GM21576 (cell line): ENCODE measurements around the gene IGLON5.

Experiments used
- ATAC-seq: cut with Tn5 transposase; IDR thresholded peaks from one replicate; pipeline ENCODE4 v1.9.1; 2021; ENCODE audit warnings: mild to moderate bottlenecking, moderate library complexity; ENCODE audit not compliant: unreplicated experiment

Gene IGLON5

DNA sequence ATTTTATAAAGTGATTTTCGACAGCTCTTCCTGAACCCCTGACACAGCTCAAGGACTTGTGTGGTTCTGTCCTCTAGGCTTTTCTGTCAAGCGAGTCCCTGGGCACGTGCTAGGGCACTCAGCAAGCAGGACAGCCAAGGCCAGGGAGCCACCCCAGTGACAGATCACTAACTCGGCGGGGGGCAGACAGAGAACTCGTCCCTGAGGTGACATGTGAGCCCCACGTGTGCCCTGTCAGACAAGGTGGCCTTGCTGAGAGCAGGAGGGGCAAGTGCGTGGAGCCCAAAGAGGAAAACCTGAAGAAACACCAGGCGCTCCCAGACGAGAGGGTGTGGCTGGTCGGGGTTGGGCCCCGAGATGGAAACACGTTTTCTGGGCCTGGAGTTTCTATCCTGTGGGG is 49.8 kb downstream of the IGLON5 start:
- no peak for ATAC-seq

DNA sequence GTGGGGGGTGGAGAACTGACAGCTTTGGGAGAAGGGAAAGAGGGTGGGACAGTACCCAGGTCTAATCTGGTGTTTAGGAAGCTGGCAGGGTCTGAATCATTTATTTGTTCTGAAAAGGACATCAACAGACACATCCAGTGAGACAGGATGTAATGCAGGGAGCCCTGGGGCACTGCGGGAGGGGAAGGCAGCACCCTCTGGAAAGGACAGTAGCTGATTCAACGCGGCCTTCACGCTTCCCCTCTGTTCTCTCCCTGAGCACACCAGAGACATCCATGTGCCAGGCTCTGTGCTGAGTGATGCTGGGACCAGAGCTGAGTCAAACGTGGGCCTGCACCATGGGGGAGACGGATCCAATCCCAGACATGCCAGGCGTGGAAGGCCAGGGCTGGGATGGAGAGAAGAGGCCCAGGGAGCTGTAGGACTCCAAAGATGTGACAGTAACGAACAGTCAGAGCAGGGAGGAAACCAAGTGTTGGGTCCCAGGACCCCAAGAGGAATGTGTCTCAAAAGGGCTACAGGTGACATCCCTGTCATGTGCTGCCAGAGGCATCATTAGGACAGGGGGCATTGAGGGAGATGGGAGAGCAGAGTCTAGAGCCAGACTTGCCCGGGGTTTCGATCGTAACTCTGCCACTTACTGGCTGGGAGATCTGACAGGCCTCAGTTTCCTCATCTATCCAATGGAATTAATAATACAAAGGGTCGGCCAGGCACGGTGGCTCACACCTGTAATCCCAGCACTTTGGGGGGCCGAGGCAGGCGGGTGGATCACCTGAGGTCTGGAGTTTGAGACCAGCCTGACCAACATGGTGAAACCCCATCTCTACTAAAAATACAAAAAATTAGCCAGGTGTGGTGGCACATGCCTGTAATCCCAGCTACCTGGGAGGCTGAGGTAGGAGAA is 53.0 kb downstream of the IGLON5 start:
- no peak for ATAC-seq

DNA sequence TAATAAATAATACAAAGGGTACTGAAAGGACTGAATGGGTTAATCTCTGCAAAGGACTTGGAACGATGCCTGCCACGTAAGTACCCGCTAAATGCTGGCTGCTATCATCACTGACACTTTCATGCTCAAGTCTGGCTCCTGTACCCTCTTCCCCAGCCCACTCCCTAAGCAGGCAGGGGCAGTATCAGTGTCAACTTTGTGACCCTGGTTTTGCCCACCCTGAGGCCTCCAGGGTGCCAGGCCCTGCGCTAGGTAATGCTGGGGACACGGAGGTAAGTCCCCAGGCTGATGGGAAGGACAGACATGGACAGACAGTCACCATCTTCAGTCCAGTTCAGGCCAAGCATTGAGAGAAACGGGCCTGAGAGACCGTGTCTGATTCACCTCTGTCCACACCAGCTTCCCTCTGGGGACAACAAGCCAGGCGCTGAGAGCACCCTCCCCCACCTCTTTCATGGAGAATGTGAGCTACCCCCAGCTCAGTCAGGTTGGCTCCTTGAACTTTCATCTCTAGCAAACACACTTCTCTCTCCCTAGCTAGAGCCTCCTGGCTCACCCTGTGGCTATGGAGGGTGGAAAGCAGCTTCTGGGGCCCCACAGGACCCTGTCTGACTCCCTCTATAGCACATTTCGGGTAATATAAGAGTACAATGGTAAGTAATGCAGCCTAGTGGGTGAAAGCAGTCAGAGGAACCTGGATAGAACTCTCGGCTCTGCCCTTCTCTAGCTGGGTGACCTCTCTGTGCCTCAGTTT is 53.9 kb downstream of the IGLON5 start:
- no peak for ATAC-seq

DNA sequence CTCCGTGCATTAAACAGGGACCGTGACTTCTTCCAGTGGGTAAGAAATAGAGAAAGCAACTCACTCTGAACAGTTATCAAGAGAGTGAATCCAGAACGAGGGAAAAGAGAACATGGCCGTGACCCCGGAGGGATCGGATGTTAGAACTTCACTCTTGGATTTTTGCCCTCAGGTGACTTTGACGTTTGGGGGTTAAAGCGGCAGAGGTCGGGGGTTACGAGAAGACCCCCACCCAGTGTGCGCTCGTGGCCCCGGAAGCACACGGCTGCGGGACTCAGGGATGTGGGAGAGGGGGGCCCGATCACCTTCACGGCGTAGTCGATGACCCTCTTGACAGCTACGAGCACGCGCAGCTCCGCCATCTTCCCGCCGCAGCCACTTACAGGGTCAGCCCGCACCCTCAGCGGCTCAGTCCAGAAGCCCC is 54.5 kb downstream of the IGLON5 start, which contains the start of gene ETFB:
ETFB (minus strand) TSS at position 424 of the 424 bp plus-strand sequence; CDS start at position 362, 62 bp downstream.
- no peak for ATAC-seq

DNA sequence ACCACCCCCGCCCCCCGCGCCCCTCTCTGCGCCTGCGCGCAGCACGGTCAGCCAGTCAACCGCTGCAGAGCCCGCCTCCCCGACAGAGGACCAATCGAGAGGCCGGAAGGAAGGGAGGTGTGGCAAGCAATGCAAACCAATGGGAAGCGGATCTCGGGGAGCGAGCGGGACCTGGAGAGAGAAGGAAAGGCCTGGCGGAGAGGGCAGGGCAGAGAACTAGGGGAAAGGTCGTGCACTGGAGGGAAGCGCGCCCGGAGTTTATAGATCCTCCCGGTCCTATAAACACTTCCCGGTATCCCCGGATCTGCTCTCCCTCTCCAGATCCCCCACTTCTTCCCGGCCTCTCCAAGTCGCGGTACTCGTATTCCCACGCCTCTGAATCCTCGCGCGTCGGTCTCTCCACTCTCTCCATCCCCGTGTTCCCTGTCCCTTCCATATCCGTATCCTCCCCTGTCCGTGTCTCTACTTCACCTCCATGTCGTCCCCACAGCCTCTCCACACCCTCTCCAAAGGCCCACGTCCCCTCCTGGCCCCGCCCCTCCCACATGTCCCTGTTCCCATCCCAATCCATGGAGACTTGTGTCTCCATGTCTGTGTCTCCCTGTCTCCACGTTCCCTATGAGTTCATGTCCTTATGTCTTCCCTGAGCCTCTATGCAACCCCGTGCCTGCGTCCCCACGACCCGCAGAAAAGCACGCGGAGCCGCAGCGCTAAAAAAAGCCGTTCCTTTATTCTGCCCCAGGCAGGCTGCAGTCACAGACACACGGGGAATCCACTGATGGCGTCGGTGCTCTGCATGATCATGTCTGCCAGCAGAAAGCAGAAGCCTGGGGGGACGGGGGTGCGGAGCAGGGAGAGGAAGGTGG is 55.2 kb downstream of the IGLON5 start:
- ATAC-seq, result no peak

DNA sequence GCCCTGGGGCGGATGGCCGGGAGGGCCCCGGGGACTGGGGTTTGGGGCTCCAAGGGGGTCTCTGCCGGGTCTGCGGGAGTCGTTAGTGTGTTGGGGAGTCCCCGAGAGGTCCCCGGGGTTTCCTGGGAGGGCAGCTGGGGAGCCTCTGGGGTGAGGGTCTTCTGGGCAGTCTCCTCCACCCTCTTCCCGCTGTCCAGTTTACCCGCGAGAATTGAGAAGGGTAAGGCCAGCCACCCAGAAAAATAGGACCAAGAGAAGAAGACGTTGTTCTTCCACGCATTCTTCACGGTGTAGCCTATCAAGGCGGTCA is 55.8 kb downstream of the IGLON5 start:
- ATAC-seq, result peak; percentile 16

DNA sequence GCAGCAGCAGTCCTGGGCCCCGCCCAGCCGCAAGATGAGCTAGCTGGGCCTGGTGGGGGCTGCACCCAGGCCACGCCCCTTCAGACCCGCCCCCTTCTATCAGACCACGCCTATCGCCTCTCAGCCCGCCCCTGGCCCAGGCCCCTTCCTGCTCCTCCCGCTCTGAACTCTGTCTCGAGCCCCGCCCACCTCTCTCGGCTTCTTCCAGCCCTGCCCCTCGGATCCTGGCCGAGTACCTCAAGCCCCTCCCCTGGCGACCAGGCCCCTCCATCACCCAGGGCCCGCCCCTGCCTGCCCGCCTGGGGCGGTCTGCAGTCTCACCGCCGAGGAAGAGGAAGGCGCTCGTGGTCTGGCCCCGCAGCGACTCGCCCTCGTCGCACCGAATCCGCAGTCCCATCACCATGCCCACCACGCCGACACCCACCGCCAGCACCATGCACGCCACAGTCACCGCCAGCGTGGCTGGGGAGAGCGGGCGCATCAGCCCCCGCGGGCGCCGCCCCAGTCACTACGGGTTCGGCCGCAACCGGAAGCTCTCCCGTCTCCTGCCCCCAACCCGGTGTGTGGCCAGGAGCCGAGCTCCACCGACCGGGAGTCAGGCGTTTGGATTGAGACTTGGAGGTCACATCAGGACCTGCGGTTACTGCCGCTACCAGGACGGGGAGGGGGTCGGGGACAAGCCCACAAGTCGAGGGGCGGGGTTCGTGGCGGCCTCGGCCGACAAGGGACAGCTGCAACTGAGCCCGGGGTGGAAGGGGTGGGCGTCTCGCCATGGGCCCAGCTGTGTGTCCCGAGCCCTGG is 56.3 kb downstream of the IGLON5 start:
- ATAC-seq, result peak; percentile 75

DNA sequence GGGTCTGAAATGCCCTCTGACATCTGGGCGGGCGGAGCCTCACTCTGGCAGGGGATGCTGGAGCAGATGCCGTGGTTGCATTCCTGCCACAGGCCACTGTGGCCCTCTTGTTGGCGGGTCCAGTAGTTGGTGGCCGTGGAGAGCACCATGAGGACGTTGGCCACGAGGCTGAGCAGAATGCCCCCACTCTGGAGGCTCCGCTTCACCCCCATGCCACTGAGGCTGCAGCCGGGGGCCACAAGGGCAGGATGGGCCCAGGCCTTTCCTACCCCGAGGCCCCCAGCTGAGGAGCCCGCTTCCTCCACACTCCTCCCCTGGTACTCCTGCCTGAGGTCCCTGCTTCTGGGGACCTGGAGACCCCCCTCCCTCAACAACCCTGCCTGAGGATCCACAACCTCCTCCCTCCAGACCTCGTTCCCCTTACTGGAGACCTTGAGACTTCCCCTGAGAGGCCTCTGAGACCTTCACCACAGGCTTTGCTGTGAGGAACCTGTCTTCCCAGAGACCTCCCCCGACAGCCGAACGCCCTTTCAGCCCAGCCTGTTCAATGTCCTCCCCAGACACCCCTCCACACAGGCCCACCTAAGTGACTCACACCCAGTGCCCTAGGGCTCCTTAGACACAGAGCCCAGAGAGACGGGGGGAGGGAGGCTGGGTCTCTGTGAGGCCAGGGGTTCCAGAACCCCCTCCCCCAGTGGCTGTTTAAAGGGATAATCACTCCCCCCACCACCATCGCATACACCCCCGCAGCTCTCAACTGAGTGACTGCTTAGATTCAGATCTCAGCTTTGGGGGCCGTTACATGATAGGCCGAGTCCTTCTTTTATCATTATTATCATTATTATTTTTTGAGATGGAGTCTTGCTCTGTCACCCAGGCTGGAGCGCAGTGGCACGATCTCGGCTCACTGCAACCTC is 57.2 kb downstream of the IGLON5 start, which contains the start of gene CLDND2:
CLDND2 (minus strand) TSS at position 638 of the 917 bp plus-strand sequence; CDS start at position 212, 426 bp downstream.
- ATAC-seq, result no peak

DNA sequence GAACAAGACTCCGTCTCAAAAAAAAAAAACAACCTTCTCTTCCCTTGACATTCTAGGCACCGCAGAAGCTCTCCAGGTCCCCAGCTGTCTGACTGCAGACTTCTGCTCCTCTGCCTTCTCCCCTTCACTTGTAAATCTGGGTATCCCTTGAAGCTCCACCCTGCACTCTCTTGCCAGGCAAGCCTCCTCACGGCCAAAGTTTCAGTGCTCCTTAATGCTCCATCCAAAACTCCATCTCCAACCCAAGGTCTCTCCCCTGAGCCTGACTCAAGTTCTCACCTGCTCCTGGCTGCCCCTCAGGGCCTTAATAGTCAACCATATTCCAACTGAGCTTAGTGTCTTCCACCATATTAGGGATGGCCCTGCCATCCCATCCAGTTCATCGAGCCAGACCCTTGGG is 58.8 kb downstream of the IGLON5 start:
- no peak for ATAC-seq

DNA sequence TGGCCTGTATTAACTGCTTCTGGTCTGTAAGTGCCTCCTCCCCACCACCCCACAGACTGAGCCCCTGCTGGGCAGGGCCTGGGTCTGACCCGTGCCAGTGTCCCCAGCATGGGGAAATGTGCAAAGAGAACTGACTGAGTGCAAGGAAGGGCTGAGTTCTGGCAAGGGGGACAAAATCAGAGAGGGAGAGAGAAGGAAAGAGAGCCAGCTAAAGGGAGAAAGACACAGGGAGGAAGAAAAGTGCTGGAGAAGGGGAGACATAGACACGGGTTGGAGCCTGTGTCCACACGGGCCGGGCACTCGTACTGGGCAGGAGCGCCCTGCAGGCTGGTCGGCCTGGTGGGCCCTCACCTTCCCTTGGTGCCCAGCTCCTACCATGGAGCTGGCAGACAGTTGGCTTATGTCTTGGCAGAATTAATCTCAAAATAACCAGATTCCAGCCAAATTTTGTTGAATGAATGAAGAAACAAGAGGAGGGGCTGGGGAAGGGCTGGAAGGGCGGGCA is 59.8 kb downstream of the IGLON5 start:
- no peak for ATAC-seq

DNA sequence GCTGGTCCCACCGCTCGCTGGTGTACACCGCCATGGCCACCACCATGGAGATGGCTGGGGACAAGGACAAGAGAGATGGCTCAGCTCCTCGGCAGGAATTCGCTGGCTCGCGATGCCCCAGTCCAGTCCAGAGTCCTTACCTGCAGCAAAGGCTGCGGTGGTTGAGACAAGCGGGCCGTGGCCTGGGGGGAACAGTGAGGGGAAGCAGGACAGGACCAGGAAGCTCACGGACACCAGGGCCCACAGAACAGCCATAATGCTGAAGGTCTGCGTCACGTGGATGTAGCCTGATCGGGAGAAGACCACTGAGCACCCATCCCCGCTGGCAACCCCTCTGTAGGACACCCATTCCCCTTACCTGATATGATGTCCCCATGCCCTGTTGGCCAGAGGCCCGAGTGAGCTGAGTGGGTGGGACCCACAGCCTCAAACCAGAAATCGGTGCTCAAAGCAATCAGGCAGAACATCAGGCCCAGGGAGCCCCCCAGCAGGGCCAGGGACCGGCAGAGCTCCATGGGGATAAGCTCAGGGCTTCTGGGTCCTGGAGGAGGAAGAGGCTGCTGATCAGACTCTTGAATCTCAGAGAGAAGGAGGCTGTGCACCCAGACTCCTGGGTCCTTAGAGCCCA is 60.7 kb downstream of the IGLON5 start:
- no peak for ATAC-seq

DNA sequence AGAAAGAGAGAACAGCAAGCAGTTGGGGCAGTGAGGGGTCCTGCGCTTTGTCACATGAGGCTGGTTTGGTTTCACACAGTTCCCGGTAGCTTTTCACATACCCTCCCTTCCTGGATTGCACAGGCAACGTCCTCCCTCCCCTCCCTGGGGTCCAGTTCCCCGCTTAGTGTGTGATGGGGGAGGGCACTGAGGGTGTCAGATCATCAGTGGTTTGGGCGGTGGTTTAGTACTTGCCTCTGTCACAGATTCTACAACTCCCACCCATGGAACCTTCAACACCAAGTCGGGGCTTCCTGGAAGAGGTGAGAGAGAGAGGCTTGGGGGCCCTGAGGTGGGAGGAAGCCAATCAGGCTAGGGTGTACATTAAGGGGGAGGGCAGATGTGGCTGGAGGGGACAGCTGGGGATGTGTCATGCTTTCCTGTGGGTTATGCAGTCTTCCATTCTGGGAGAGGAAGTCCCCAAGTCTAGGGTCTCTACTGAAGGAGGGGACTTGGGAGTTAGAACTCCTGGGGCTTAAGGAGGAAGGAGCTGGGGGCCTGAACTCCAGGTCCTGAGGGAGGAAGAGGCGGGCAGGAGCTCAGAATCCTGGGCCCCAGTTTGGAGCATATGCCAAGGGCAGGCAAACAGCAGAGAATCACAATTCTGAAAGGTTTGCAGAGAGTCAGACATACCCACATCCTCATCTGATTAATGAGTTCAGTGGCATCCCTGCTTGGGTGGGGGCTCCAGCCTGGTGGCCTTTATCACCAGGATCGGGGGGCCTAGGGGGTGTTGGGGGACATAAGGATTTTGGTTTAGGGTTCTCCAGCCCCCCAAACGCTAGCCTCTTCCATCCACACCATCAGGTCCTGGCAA is 61.4 kb downstream of the IGLON5 start, which contains the start of gene NKG7:
NKG7 (minus strand) TSS at position 6 of the 856 bp plus-strand sequence. CDS start 119 bp downstream, outside the sequence.
- no peak for ATAC-seq

DNA sequence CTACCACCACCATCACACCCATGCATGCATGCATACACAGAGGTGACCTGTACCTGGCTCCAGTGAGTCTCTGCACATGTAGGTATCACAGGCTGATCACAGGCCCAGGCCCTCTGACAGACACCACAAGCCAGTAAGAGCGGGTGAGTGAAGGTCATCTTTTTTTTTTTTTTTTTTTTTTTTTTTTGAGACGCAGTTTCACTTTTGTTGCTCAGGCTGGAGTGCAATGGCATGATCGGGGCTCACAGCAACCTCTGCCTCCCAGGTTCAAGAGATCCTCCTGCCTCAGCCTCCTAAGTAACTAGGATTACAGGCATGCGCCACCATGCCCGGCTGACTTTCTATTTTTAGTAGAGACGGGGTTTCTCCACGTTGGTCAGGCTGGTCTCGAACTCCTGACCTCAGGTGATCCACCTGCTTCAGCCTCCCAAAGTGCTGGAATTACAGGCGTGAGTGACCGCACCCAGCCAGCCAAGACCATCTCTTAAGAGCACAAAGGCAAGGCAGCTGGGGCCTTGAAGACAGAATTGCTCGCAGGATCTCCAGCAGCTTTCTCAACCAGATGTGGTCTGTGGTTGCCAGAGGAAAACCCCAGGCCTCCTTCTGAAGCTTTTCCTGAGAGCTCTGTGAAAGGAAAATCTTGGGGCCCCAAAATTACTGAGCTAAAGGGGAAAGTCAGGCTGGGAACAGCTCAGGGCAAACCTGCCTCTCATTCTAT is 64.2 kb downstream of the IGLON5 start:
- no peak for ATAC-seq

DNA sequence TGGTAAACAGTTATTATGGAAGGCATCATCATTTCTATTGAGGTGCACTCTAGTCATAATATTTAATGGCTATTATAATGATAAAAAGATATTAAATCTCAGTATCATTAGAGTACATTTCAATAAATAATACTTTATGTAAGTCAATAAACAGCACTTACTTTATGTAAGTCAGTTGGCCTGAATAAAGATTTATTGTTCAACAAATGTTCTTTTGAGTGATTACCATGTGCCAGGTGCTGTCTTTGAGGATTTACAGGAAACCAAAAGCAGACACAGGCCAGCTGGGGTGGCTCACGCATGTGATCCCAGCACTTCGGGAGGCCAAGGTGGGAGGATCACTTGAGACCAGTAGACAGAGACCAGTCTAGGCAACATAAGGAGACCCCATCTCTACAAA is 66.0 kb downstream of the IGLON5 start:
- no peak for ATAC-seq

DNA sequence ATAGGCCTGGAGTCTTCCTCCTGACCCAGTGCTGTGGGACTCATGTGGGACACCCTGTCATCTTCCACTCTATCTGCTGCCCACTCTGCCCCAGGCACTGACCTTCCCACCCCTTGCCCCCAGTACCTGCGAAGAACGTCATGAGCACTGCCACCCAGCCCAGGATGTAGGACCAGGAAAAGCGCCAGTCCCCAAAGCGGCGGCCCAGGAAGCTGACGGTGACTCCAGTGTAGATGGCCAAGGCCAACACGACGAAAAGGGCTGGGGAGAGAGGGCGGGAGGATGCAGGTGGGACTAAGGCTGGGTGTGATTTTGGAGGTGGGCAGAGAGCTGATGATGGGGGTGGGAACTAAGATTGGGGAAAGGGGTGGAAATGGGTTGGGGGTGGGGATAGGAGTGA is 68.9 kb downstream of the IGLON5 start:
- ATAC-seq, result no peak
